Activated T-helper 17 cell treated with anti-CD3 and anti-CD28 coated beads, Interleukin-2, amount 50 U/mL, for 72 hours (primary cell): Measurements from ENCODE around the gene ZNF473. TPM values are rescaled to one million over a fixed set of nuclear protein-coding genes. Genes with fewer than 3 reads are reported as not detected.
"Not testable (repeated sequence)": the region's sequence is repeated elsewhere in the genome, so short reads cannot be mapped to it uniquely, and the experiment has no call there.

Source experiments
- ATAC-seq: fragments of 150-1000 bp; cut with Tn5 transposase; replicated peaks from 2 replicates; pipeline ENCODE4 v1.10.0; 2021; ENCODE audit warnings: mild to moderate bottlenecking, moderate library complexity
- H3K27ac Mint-ChIP-seq: one replicate; pipeline ENCODE4 v1.8.0; 2022; ENCODE audit warnings: mixed read lengths
- H3K27me3 Mint-ChIP-seq: one replicate; pipeline ENCODE4 v1.8.0; 2022; ENCODE audit warnings: mixed read lengths
- H3K36me3 Mint-ChIP-seq: one replicate; pipeline ENCODE4 v1.8.0; 2022; ENCODE audit warnings: low read depth, mild to moderate bottlenecking, mixed read lengths
- H3K4me1 Mint-ChIP-seq: one replicate; pipeline ENCODE4 v1.8.0; 2022; ENCODE audit warnings: mixed read lengths
- H3K4me3 Mint-ChIP-seq: one replicate; pipeline ENCODE4 v1.8.0; 2022; ENCODE audit warnings: mild to moderate bottlenecking, mixed read lengths
- H3K9me3 Mint-ChIP-seq: one replicate; pipeline ENCODE4 v1.8.0; 2022; ENCODE audit warnings: mixed read lengths
- total RNA-seq, 2 donors: library from RNA; stranded (reverse); gene quantifications; one replicate each; pipeline ENCODE4 v1.2.3, GENCODE V29; 2022

ZNF473 gene
- total RNA-seq, 2 donors from 2014 or later: 11.1 to 12.4 TPM

- H3K4me1 Mint-ChIP-seq, H3K27ac Mint-ChIP-seq, H3K27me3 Mint-ChIP-seq, H3K36me3 Mint-ChIP-seq, ATAC-seq, H3K9me3 Mint-ChIP-seq, H3K4me3 Mint-ChIP-seq: not testable (repeated sequence)
Measured at GRCh38 chr19:50079014-50079413, 53.2 kb downstream of the ZNF473 start.

- H3K4me1 Mint-ChIP-seq, H3K36me3 Mint-ChIP-seq, H3K4me3 Mint-ChIP-seq, ATAC-seq, H3K27me3 Mint-ChIP-seq, H3K9me3 Mint-ChIP-seq, H3K27ac Mint-ChIP-seq: not testable (repeated sequence)
Measured at GRCh38 chr19:50084440-50084839, 58.6 kb downstream of the ZNF473 start.

GRCh38 chr19:50087153-50087552 is 61.3 kb downstream of the ZNF473 start:
- ATAC-seq, H3K36me3 Mint-ChIP-seq, H3K27ac Mint-ChIP-seq, H3K4me3 Mint-ChIP-seq, H3K9me3 Mint-ChIP-seq, H3K27me3 Mint-ChIP-seq, H3K4me1 Mint-ChIP-seq: not testable (repeated sequence)

GRCh38 chr19:50090706-50091105 is 64.9 kb downstream of the ZNF473 start:
- not testable (repeated sequence) for H3K4me3 Mint-ChIP-seq, H3K4me1 Mint-ChIP-seq, H3K9me3 Mint-ChIP-seq, H3K27ac Mint-ChIP-seq, H3K27me3 Mint-ChIP-seq, H3K36me3 Mint-ChIP-seq
- peak; percentile 81 for ATAC-seq

GRCh38 chr19:50091786-50092185 is 66.0 kb downstream of the ZNF473 start:
- ATAC-seq, H3K9me3 Mint-ChIP-seq, H3K27ac Mint-ChIP-seq, H3K4me3 Mint-ChIP-seq, H3K4me1 Mint-ChIP-seq, H3K27me3 Mint-ChIP-seq, H3K36me3 Mint-ChIP-seq: not testable (repeated sequence)

GRCh38 chr19:50092597-50092996 is 66.8 kb downstream of the ZNF473 start:
- not testable (repeated sequence) for H3K9me3 Mint-ChIP-seq, H3K27ac Mint-ChIP-seq, H3K4me3 Mint-ChIP-seq, H3K4me1 Mint-ChIP-seq, H3K27me3 Mint-ChIP-seq, H3K36me3 Mint-ChIP-seq, ATAC-seq

- not testable (repeated sequence) for H3K27me3 Mint-ChIP-seq, ATAC-seq, H3K9me3 Mint-ChIP-seq, H3K27ac Mint-ChIP-seq, H3K36me3 Mint-ChIP-seq, H3K4me3 Mint-ChIP-seq, H3K4me1 Mint-ChIP-seq
Measured at GRCh38 chr19:50097884-50098283, 72.1 kb downstream of the ZNF473 start.

GRCh38 chr19:50098892-50099291 is 73.1 kb downstream of the ZNF473 start:
- H3K27me3 Mint-ChIP-seq, H3K4me3 Mint-ChIP-seq, H3K4me1 Mint-ChIP-seq, H3K36me3 Mint-ChIP-seq, H3K27ac Mint-ChIP-seq, ATAC-seq, H3K9me3 Mint-ChIP-seq: not testable (repeated sequence)

- not testable (repeated sequence) for H3K4me1 Mint-ChIP-seq, H3K27me3 Mint-ChIP-seq, H3K27ac Mint-ChIP-seq, H3K4me3 Mint-ChIP-seq, H3K9me3 Mint-ChIP-seq, ATAC-seq, H3K36me3 Mint-ChIP-seq
Measured at GRCh38 chr19:50099696-50100095, 73.9 kb downstream of the ZNF473 start.

GRCh38 chr19:50100946-50101345 is 75.1 kb downstream of the ZNF473 start:
- not testable (repeated sequence) for ATAC-seq, H3K4me3 Mint-ChIP-seq, H3K4me1 Mint-ChIP-seq, H3K9me3 Mint-ChIP-seq, H3K27ac Mint-ChIP-seq, H3K36me3 Mint-ChIP-seq, H3K27me3 Mint-ChIP-seq

Other genes with a start within 250 kb of the ZNF473 start
- 10 to 100 TPM; 15.5 to 19.1 TPM for gene FUZ, start 212.7 kb upstream of the ZNF473 start, total RNA-seq
- 10 to 100 TPM; 55.6 to 56.1 TPM for gene MED25, start 207.7 kb upstream of the ZNF473 start, total RNA-seq
- gene PTOV1, start 174.8 kb upstream of the ZNF473 start, total RNA-seq: 100 to 1,000 TPM in 1 of 2 donors, 10 to 100 TPM in 1; 82.7 to 109 TPM
- gene PNKP, start 158.4 kb upstream of the ZNF473 start, total RNA-seq: 100 to 1,000 TPM; 100 to 111 TPM
- gene AKT1S1, start 148.7 kb upstream of the ZNF473 start, total RNA-seq: 10 to 100 TPM; 33.8 to 72.8 TPM
- gene TBC1D17, start 148.3 kb upstream of the ZNF473 start, total RNA-seq: 10 to 100 TPM; 21.4 to 57.4 TPM
- 100 to 1,000 TPM in 1 of 2 donors, 10 to 100 TPM in 1; 42.0 to 177 TPM for gene IL4I1, start 129.1 kb upstream of the ZNF473 start, total RNA-seq
- 10 to 100 TPM; 26.0 to 28.6 TPM for gene ATF5, start 96.8 kb upstream of the ZNF473 start, total RNA-seq
- 100 to 1,000 TPM; 158 to 172 TPM for gene NUP62, start 96.5 kb upstream of the ZNF473 start, total RNA-seq
- not detected for gene SIGLEC11, start 64.8 kb upstream of the ZNF473 start, total RNA-seq
- gene VRK3, start 633 bp upstream of the ZNF473 start, total RNA-seq: 10 to 100 TPM; 53.7 to 79.8 TPM
- gene IZUMO2, start 137.3 kb downstream of the ZNF473 start, total RNA-seq: not detected
- gene MYH14, start 177.6 kb downstream of the ZNF473 start, total RNA-seq: not detected